Measurements from ENCODE around the gene PPP2R2C.

Gene PPP2R2C

DNA sequence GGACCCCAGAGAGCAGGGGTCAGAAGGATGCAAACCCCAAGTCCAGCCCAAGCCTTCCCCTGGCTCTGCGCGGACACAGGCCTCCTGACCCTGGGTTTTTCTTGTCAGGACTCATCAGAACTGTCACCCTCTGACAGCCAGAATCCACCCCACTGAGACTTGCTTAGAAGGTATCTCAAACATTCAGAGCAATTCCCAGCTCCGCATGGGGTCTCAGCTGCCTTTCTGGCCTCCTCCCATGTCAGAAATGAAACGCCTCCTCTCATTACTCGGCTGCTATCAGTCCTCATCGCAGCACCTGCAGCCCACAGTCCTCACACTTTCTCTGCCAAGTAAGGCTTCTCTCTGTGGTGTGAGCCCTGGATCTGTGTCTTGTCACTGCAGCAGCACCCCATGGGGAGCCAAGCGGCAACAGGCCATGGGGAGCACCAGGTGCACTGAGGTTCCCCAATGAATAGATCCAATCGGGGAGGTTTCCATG is 105.0 kb downstream of the PPP2R2C start:
- DNase-seq (ENCODE audit: low read depth in 2 of 2) = no peak

DNA sequence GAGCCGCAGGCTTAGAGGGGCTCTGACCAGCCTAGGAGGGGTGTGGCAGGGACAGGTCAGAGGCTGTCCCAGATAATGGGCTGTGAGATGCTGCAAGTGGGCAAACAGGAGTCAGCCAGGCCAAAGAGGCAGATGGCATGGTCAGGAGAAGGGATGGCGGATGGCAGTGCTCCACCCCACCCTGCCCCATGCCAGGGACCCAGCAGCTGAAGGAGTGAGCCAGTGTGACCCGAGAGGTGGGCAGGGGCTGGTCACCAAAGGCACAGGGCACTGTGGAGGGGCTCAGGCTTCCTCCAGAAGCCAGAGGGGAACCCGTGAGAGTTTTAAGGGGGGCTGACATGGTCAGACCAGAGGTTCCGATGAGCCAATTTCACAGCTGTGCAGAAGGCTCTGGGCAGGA is 105.8 kb downstream of the PPP2R2C start:
- no peak for DNase-seq (ENCODE audit: low read depth in 2 of 2)

DNA sequence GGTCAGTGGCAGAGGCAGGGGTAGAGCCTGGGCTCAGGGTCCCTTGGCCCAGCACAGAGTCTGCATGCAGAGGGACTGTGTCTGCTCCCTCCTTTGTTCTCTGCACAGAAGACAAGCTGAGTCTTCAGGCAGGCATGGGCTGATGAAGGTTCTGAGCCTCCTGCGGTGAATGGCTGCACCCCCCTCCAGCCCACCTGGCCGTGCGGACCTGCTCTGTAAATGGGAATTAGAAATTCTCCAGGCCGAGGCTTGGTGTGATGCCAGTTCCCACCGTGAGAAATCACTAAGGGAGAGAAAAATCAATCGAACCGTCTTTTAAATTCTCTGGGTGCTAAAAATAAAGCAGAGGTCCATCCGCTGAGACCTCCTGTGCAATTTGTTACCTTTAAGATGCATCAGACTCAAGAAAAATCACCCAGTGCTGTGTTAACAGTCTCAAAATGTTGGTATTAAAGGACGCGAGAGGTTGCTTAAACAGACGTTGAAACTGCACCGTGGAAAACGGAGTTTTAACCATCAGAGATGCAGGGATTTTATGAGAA is 106.8 kb downstream of the PPP2R2C start:
- no peak for DNase-seq (ENCODE audit: low read depth in 2 of 2)

DNA sequence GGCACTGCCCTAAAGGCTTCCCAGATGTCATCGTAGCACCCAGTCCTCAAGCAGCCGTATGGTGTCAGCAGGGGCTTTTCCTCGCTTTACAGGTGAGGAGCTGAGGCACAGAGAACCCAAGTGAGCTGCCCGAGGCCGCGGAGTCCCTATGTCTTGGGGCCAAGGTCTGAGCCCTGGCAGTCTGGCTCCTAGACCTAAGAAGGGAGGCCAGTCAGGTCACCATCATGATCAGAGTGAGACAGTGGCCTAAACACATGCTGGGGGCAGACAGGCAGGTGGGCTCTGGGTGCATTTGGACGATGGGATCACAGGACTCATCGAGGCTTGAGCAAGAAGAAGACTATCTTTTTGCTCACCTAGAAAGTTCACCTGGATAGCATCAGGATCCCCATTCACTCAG is 107.8 kb downstream of the PPP2R2C start:
- no peak for DNase-seq (ENCODE audit: low read depth in 2 of 2)

DNA sequence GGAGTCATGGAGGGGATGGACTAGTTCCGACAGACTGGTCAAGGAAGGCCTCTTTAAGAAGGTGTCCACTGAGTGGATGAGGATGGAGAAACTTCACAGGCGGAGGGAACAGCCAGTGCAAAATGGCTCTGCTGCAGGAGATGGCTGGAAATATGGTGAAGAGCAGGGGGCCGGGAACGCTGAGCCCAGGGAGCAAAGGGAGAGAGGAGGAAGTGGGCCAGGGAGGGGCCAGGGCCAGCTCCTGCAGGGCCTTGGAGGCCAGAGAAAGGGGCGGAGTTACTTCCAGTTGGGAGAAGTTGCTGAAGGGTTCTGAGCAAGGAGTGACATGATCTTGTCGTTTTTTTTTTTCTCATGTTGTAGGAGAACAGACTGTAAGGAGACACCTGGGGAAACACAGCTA is 108.3 kb downstream of the PPP2R2C start:
- no peak for DNase-seq (ENCODE audit: low read depth in 2 of 2)

DNA sequence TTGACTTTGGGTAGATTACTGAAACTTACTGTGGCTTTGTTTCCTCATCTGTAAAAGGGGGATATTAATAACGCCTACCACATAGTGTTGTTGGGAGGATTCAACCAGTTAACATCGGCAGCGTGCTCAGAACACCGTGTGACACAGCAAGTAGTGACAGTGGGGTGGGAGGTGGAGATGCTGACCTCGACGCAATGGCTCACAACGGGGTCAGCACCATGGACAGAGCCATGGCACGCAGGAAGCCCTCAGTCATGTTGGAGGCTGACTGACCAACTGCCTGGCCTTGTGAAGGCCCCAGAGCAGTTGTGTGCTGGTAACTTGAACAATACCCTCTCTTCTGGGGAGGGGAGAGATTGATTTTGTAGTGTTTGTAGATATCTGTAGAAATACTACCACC is 109.5 kb downstream of the PPP2R2C start:
- no peak for DNase-seq (ENCODE audit: low read depth in 2 of 2)

DNA sequence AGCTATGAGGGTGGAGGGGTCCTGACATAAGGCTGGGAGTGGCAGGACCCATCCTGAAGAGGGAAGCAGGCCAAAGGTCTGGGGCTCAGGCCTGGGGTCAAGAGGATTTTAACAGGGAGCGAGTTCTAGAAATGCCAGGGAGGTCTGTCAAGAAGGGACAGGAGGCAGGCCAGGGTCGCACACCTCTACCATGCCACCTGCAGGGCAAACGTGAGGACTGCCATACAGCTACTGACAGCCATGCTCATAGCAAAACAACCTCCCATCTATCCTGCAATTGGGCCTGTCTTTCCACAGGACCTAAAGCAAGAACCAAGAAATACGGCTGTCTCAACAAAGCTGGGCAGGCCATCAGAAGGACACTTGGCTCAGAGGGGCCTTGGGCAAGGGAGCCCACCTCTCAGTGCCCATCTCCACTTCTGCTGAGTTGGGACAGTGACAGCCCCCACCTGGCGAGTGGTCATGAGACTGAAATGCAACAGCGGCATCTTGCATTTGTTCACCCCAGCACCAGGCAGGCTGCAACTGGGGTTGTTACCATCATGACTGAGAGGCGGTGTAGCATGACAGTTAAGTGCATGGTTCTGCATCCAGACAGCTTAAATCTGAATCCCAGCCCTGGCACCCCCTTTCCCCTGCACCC is 110.0 kb downstream of the PPP2R2C start:
- no peak for DNase-seq (ENCODE audit: low read depth in 2 of 2)

DNA sequence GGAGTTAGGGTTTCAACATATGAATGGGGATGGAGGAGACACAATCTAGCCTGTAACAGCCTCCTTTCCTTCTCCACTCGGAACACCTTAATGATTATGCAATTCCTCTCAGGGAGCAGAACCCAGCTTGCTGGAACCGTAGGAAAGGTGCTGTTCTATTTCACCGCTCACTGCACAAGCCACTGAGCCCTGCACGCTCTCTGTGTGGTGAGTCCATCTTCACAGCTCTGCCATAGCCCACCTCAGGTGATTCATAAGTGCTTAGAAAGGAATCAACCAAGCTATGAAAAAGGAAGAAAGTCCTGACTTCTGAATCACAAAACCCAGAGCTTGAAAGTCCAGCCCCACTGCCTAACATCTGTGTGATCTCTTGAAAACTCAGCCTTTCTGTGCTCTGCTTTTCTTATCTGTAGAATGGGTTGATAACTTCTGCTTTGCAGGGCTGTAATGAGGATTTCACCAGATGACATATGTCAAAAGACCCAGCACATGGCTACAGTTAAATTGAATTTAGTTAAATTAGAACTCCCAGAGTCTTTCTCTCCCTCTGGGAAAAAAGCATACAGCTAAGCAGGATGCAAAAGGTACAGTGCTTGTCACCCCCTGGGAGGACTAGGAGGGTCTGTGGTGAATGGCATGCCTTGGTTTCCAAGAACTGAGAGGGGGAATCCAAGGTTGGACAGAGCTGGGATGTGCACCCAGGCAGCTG is 111.2 kb downstream of the PPP2R2C start:
- DNase-seq (ENCODE audit: low read depth in 2 of 2) = no peak

DNA sequence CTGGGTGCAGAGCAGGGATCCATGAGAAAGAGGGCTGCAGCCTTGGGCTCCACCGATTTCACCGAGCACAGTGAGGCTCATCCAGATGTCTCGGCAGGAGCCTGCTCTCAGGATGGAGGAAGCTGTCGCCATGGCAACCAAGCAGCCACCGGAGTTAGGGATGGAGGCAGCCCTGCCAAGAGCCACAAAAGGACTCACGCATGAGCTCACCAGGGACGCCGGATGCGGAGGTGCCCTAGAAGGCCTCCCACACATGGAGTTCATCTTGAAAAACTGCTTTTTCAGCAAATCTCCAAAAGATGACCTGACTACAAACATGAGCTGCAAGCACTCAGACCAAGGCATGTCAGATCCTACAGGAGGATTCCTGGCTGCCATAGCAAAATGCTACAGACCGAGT is 112.0 kb downstream of the PPP2R2C start:
- DNase-seq (ENCODE audit: low read depth in 2 of 2) = no peak

DNA sequence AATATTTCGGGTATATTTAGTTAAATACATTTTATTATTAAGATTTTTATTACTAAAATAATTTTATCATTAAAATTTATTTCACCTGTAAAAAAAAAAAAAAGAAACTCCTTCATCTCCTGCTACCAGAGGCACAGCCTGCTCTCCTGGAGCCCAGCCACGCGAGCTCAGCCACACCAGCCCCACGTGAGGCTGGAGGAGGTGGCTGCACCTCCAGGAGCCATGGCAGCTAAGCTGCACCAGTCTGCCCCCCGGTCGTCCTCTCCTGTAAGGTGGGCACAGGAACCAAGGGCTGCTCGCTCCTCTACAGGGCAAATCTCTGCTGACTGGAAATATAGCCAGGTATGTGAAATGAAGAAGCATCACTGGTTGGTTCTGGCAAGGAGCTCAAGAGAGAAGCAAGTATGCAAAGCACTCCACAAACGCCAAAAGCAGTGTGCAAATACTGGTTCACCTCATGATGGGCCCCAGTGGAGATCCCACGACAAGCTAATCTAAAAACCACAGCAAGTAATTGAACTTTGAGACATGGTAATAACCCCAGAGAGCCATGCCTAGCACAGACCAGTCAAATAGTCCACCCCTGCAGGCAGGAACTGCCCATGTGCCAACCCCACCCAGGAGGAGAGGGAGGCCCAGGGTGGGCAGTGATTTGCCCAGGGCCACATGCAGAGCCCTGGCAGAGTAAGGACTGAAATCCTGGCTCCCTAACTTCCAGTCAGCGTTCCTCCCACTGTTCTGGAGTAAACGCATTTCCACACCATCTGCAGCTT is 112.7 kb downstream of the PPP2R2C start:
- DNase-seq (ENCODE audit: low read depth in 2 of 2) = no peak

DNA sequence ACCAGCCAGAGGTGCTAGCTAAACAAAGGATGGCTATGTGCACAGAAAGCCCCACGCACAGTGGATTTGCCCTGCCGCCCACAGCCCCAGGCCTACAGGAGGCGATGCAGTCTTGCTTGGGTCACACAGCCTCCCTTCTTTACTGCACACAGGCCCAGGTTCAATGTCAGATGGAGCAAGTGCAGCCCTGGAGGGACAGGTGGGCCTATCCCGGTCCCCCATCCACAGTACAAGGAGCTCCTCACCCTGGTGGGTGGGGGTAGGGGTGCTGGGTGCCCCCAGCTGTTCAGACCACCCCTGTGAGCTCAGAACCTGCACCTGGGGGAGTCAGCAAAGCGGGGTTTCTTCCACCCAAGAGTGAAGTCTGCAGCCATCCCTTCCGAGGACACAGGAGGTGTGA is 114.9 kb downstream of the PPP2R2C start:
- no peak for DNase-seq (ENCODE audit: low read depth in 2 of 2)

DNA sequence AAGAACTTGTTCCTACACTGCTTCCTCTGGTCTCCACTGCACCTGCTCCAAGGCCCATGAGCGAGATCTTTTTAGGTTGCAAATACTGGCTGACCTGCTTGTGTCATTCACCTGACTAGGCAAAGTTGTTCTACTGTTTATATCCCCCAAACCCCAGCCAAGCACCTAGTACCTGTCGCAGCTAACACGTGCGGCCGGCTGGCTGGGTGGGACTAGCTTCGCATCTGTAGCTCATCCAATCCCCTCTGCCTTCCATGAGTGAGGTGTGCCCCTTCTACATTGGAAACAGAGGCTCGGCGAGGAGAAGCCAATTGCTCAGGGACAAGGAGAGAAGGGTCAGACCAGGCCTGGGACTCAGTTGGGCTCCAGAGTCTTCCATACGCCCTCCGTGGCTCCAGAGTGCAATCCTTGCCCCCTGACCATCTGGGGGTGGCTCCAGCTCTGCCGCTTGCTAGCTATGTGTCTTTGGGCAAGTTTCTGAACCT is 116.3 kb downstream of the PPP2R2C start:
- no peak for DNase-seq (ENCODE audit: low read depth in 2 of 2)

DNA sequence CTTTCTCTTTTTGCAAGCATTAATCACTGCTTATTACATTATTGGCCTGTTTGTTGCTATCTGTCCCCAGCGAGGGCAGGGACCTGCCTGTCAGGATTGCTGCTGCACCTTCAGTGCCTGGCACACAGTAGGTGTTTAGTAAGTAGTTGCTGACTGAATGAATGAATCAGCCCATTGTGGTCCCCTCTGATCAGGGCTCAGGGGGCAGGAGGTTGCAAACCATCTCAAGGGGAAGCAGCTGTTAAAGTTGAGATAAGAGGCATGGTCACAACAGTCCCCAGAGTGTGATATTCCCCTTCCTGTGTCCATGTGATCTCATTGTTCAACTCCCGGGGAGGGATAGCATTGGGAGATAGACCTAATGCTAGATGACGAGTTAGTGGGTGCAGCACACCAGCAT is 117.4 kb downstream of the PPP2R2C start:
- DNase-seq (ENCODE audit: low read depth in 2 of 2) = no peak

DNA sequence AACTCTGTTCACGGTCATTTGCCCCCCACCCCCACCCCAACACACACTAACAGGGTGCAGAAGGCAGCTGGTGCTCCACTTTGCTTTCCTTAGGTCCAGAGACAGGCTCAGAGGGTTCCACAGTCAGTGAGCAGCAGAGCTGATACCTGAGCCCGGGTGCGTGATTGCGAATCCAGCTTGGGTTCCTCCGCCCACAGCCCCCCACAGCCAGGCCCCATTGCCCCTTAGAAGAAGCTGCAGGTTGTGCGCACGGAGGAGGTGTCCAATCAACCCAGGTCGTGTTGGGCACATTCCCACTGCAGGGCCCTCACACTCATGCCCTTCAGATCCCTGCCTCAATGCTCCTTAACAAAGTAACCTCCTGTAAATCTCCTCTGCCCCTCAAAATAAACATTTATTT is 117.8 kb downstream of the PPP2R2C start:
- DNase-seq (ENCODE audit: low read depth in 2 of 2) = no peak

DNA sequence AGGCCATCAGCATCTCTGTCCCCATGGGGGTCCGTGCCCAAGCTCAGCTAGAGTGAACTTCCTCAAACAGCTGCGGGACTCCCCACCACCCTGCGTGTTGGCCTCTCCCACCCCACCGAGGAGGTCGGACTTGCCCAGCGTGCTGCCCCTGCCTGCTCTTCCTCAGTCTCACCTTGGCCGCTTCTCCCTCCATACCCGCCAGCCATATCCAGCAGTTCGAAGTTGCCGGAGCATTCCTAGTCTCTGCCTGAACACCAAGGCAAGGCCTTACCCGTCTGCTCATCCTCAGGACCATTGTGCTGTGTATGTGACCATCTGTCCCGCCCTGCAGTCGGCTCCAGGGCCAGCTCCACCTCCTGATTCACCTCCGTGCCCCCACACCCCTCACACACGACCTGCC is 118.3 kb downstream of the PPP2R2C start:
- DNase-seq (ENCODE audit: low read depth in 2 of 2) = no peak

DNA sequence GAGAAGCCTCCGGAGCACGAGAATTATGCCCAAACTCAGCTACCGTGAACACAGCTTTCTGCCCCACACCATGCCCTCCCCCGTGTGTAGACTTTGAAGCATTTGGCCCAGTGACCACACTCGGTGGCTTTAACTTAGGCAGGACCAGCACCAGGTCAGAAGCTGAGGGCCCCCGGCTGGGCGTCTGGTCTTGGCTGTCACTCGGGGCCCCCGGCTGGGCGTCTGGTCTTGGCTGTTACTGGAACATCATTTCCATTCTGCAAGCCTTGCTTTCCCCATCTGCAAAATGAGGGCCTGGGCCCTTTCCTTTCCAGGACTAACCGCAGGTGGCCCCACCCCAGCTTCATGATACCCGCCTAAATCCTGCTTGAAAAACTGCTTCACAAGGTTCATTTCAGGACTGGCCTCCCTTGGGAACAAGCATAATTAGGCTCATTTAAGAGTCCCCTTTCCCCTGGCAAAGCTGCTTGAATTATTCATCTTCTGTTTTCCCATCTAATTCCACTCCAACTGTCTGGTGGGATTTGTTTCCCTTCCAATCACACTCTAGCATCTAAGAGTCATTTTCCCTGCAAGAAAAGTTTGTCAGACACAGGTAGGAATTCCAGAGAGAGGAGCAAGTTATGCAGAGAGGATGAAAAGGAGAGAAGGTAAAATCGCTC is 120.3 kb downstream of the PPP2R2C start:
- DNase-seq (ENCODE audit: low read depth in 2 of 2) = no peak

DNA sequence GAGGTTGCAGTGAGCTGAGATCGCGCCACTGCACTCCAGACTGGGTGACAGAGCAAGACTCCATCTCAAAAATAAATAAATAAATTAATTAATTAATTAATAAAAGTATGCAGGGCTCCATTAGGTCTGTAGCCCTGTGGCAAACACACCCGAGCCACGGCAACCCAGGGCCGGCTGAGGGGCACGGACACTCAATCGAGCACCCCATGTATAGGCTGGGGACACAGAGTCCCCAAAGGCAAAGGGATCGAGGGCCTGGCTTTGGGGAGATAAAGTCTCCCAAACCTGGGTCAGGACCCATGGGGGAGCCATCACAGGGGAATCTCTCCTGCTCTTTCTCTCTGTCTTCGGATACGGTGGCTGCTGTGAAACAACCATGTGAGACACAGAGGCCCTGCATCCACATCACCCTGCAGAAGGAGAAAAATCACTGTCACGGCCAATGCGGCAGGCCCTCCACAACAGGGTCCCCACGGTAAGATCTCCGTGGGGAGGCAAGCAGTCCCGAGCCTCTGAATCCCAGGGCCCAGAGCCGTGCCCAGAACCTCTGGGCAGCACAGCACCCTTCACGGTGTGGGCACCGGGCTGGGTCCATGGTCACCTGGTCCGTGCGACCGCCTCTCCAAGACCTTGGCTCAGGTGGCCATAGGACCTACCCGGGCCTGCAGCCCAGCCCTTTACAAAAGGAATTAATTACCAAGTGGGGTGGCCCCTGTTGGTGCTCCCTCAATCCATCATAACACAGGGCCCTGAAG is 121.0 kb downstream of the PPP2R2C start:
- no peak for DNase-seq (ENCODE audit: low read depth in 2 of 2)

DNA sequence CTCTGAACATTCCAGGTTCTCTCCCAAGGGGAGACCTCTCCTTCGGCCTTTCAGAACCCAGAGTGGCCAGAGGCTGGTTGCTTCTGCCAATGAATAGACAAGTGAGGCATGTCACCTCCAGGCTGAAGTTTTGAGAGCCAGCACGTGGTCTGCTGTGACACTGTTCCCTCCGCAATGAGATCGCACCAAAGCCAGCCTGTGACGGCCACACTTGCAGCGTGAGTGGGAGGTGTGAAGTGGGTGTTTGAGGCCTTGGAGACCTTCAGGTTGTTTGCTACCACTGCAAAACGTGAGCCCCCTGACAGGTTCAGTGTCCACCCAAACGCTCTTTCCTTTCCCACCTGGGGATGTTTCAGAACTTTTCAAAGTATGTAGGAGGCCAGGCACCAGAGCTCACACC is 121.8 kb downstream of the PPP2R2C start:
- DNase-seq (ENCODE audit: low read depth in 2 of 2) = no peak

DNA sequence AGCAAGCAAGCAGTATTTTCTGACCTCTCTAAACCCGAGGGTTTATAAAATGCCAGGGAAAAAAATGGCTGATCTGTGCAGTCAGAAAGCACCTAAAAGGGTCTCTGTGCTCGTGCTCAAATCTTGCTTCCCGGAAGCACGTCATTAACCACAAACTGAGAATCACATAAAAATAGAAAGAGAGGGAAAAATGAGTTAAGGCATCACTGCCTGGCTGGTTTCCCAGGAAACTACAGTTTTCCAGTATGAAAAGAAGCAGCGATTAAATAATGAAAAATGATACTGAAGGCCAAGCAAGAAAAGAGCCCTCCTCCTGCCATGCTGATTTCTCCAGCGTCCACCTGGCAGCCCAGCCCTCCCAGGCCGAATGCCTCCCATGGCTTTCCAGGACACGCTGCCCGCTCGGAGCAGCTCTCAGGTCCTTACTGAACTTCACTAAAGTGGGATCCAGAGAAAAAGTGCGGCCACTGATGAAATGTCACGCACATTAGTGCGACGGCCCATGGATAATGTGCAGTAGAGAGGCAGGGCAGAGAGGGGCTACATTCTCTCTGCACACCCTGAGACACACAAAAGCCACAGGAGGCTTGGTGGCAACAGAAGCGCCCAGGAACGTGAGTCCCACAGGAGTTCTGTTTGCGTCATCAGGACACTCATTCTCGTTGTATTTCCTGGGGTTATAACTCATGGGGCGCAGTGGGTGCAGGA is 122.4 kb downstream of the PPP2R2C start:
- DNase-seq (ENCODE audit: low read depth in 2 of 2) = no peak

DNA sequence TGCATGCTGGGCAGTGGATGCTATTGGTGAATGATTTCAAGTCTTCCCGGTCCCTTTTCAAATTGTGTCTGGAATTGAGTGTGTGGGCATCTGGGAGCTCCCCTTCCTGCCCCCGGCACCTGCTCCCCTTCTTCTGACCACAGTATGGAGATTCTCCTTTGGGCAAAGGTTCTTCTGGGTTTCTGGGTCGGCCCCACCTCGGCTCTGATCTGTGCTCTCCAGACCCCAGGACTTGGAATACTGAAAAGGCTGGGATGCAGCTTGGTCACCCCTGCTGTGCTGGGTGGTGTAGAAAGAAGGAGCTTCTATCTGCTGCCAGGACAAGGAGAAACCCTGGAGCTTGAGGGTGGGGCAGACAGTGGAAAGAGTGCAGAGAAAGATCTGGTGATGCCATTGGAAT is 124.0 kb downstream of the PPP2R2C start:
- DNase-seq (ENCODE audit: low read depth in 2 of 2) = no peak
